GM20000 (cell line): ENCODE data around the gene CDC42SE2.

Experiments
- DNase-seq: peaks from one replicate; pipeline ENCODE4 v3.0.0; 2012; ENCODE audit warnings: low spot score
- CTCF ChIP-seq: IDR thresholded peaks from 2 replicates; pipeline ENCODE4 v1.5.1; 2012; ENCODE audit warnings: mild to moderate bottlenecking, control low read depth; ENCODE audit errors: extremely low read depth, missing control alignments

CDC42SE2 gene

DNA sequence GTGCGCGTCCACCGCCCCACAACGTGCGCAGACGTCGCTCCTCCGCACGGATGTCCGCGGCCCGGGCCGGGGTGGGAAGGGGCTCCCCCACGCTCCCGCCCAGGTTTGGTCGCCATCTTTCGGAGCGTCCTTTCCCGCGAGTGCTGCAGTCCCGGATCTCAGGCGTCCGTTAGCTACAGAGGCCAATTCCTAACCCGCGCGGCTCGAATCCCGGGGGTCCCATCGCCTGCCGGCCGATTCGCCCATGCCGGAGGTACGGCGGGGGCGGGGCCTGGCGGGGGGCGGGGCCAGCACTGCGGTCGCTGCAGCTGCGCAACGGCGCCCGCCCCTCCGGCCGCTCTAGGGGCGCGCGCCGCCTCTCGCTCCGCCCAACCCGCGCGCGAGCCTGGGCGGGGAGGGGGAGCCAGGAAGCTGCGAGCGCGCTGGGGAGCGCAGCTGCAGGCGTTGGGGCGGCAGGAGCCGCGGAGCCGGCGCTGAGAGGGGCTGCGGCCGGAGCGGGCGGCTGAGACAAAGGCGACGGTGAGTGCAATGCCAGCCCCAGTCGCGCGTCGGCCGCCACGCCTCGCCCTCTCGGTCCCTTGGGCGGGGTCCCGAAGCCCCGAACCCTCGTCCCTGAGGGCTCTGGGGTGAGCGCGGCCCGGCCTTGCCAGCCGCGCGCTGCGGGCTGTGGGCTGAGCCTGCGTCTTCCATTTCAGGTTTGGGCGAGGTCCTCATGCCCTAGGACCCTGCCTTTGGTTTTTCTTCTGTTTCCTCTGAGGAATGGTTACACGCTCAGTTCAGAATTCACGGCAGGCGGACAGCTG, at the start of gene CDC42SE2:
Gene CDC42SE2, plus strand, starts transcription at position 406 of the 803 bp plus-strand sequence. CDS start 95,441 bp downstream, outside the sequence.
- TF ChIP-seq CTCF, result no peak
- DNase-seq, result peak; percentile 93

- no peak for TF ChIP-seq CTCF
- DNase-seq, result no peak
These were observed 49.1 kb upstream of the CDC42SE2 start for GRCh38 chr5:131214609-131215227.

- DNase-seq, result no peak
- no peak for TF ChIP-seq CTCF
These were observed 46.1 kb upstream of the CDC42SE2 start for GRCh38 chr5:131217791-131218190.

- TF ChIP-seq CTCF, result no peak
- DNase-seq, result no peak
These were observed 45.5 kb upstream of the CDC42SE2 start for GRCh38 chr5:131218392-131218791.

GRCh38 chr5:131220566-131220965, 43.3 kb upstream of the CDC42SE2 start:
- TF ChIP-seq CTCF, result no peak
- no peak for DNase-seq

- TF ChIP-seq CTCF, result no peak
- no peak for DNase-seq
These were observed 42.7 kb upstream of the CDC42SE2 start for GRCh38 chr5:131221008-131221703.

DNA sequence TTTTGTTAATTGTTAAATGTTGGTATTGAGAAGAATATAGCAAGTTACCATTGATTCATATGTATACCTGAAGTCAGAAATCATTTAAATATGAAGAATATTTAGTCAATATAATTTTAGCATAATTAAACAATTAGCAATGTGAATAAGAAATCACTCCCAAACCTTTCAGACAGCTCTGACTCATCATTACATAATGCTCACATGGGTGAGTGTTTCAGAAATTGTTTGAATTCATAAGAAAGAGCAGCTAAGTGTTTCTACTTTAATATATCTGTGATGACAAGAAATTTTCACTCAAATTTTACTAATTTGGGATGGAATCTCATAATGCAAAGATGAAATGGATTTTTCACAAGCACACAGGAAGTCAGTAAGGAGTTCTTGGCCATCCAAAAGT, 42.0 kb upstream of the CDC42SE2 start:
- no peak for TF ChIP-seq CTCF
- no peak for DNase-seq
